GM18520 (cell line): ENCODE results near the gene SNX25.

Experiments
- ATAC-seq: cut with Tn5 transposase; IDR thresholded peaks from one replicate; pipeline ENCODE4 v1.9.1; 2021; ENCODE audit not compliant: unreplicated experiment

SNX25 gene

GRCh38 chr4:185259719-185260118 lies 50.3 kb downstream of the SNX25 start:
- no peak for ATAC-seq

- no peak for ATAC-seq
These were observed 52.5 kb downstream of the SNX25 start for GRCh38 chr4:185261946-185262345.

GRCh38 chr4:185263419-185263818 lies 54.0 kb downstream of the SNX25 start:
- ATAC-seq, result peak; percentile 60

- peak; percentile 57 for ATAC-seq
These were observed 56.5 kb downstream of the SNX25 start for GRCh38 chr4:185265942-185266341.

- ATAC-seq, result no peak
These were observed 59.9 kb downstream of the SNX25 start for GRCh38 chr4:185269286-185269685.

- ATAC-seq, result no peak
These were observed 60.6 kb downstream of the SNX25 start for GRCh38 chr4:185270037-185270436.

GRCh38 chr4:185270885-185271284 lies 61.5 kb downstream of the SNX25 start:
- ATAC-seq, result no peak

GRCh38 chr4:185272245-185272644 lies 62.8 kb downstream of the SNX25 start:
- no peak for ATAC-seq

GRCh38 chr4:185275501-185275900 lies 66.1 kb downstream of the SNX25 start:
- ATAC-seq, result no peak

- ATAC-seq, result no peak
These were observed 66.6 kb downstream of the SNX25 start for GRCh38 chr4:185276036-185276435.

- ATAC-seq, result no peak
These were observed 69.3 kb downstream of the SNX25 start for GRCh38 chr4:185278716-185279115.

GRCh38 chr4:185280608-185281007 lies 71.2 kb downstream of the SNX25 start:
- no peak for ATAC-seq

- ATAC-seq, result no peak
These were observed 73.6 kb downstream of the SNX25 start for GRCh38 chr4:185282968-185283367.

GRCh38 chr4:185283723-185284122 lies 74.3 kb downstream of the SNX25 start:
- no peak for ATAC-seq

GRCh38 chr4:185285632-185286393 lies 76.4 kb downstream of the SNX25 start:
- ATAC-seq, result no peak

GRCh38 chr4:185286571-185286970 lies 77.2 kb downstream of the SNX25 start:
- no peak for ATAC-seq

GRCh38 chr4:185287031-185287430 lies 77.6 kb downstream of the SNX25 start:
- no peak for ATAC-seq

- ATAC-seq, result no peak
These were observed 80.7 kb downstream of the SNX25 start for GRCh38 chr4:185290018-185290607.

GRCh38 chr4:185290656-185291055 lies 81.3 kb downstream of the SNX25 start:
- ATAC-seq, result no peak

- ATAC-seq, result no peak
These were observed 83.8 kb downstream of the SNX25 start for GRCh38 chr4:185293202-185293601.

GRCh38 chr4:185296665-185297460 lies 87.5 kb downstream of the SNX25 start:
- ATAC-seq, result no peak
